HCT116 (cell line): ENCODE results near the gene FAM181A. TPM values are rescaled to one million over a fixed set of nuclear protein-coding genes. Genes with fewer than 3 reads are reported as not detected.

Experiments
- ATAC-seq: fragments of 200-7000 bp; cut with Tn5 transposase; 2 replicates; pipeline ENCODE4 v1.9.1; 2020; ENCODE audit warnings: mild to moderate bottlenecking, moderate library complexity
- BruUV-seq: library from RNA; stranded (reverse); fragments of 400-500 nt; replicated peaks from 2 replicates; lab custom pipeline; 2021; lab: Mats Ljungman, UMichigan
- CTCF ChIA-PET: fragments of 300-600 bp; sonication (Branson Sonifier 250); formaldehyde crosslinking; loops from one replicate; lab custom pipeline; 2021; ENCODE audit warnings: antibody characterized with exemption; lab: Charles Lee
- POLR2A ChIA-PET: fragments of 300-600, 350-600 bp; sonication (Branson Sonifier 250); formaldehyde crosslinking; loops from one replicate; lab custom pipeline; 2021; ENCODE audit warnings: antibody characterized with exemption; lab: Charles Lee
- RAD21 ChIA-PET, 2 experiments: fragments of 300-600 bp; sonication (Branson Sonifier 250); formaldehyde crosslinking; loops; one replicate each; lab custom pipeline; 2023; ENCODE audit warnings: low total read pairs in 2 of 2; ENCODE audit not compliant: uncharacterized antibody in 2 of 2, unreplicated experiment in 2 of 2, low non-redundant PET in 1 of 2; lab: Charles Lee
- DNase-seq: peaks from one replicate; pipeline ENCODE4 v3.0.0-alpha.2; 2010; ENCODE audit warnings: low read depth, low spot score
- H2AFZ ChIP-seq: fragments of 200-600 bp; shearing (Covaris generic), sonication (generic); 2 replicates; pipeline ENCODE4 v1.6.1; 2017; ENCODE audit warnings: low read depth, mixed run types, mixed read lengths, antibody characterized with exemption, low read length; ENCODE audit not compliant: poor library complexity, severe bottlenecking
- H3K27ac ChIP-seq: 2 replicates; pipeline ENCODE4 v1.5.1; 2012; ENCODE audit warnings: low read depth, low read length
- H3K27me3 ChIP-seq: fragments of 200-600 bp; sonication (generic); 2 replicates; pipeline ENCODE4 v1.6.1; 2016; ENCODE audit warnings: mixed run types, low read length, mixed read lengths; ENCODE audit not compliant: insufficient read depth
- H3K36me3 ChIP-seq, 2 experiments: fragments of 200-500 bp in 1 of 2; fragments of 200-600 bp in 1 of 2; sonication (Bioruptor generic) in 1 of 2; sonication (generic) in 1 of 2; 2 replicates each; pipeline versions ENCODE4 v1.5.1 to v1.6.1; 2014 to 2016; ENCODE audit warnings: low read length in 2 of 2, inconsistent platforms in 1 of 2, mixed read lengths in 1 of 2, mixed run types in 1 of 2; ENCODE audit not compliant: insufficient read depth in 2 of 2, control insufficient read depth in 1 of 2
- H3K4me1 ChIP-seq, 2 experiments: fragments of 200-600 bp in 1 of 2; sonication (generic) in 1 of 2; 2 replicates each; pipeline versions ENCODE4 v1.5.1 to v1.6.1; 2012 to 2017; ENCODE audit warnings: low read length in 2 of 2, inconsistent platforms in 1 of 2, mild to moderate bottlenecking in 1 of 2, mixed read lengths in 1 of 2, mixed run types in 1 of 2, moderate library complexity in 1 of 2; ENCODE audit not compliant: insufficient read depth in 2 of 2, control insufficient read depth in 1 of 2
- H3K4me2 ChIP-seq: fragments of 200-600 bp; sonication (generic); 2 replicates; pipeline ENCODE4 v1.6.1; 2017; ENCODE audit warnings: mixed run types, low read length, mixed read lengths
- H3K4me3 ChIP-seq, 2 experiments: fragments of 200-600 bp in 1 of 2; sonication (generic) in 1 of 2; replicated peaks in 1 of 2; 2 replicates each; pipeline ENCODE4 v1.5.1; 2011 to 2016; ENCODE audit warnings: low read length in 2 of 2, control low read depth in 1 of 2, low read depth in 1 of 2, mild to moderate bottlenecking in 1 of 2, mixed read lengths in 1 of 2, mixed run types in 1 of 2
- H3K79me2 ChIP-seq: fragments of 200-600 bp; sonication (generic); 2 replicates; pipeline ENCODE4 v1.6.1; 2017; ENCODE audit warnings: mild to moderate bottlenecking, mixed run types, low read length, moderate library complexity, mixed read lengths; ENCODE audit not compliant: insufficient read depth
- H3K9ac ChIP-seq: fragments of 200-600 bp; sonication (generic); 2 replicates; pipeline ENCODE4 v1.6.1; 2016; ENCODE audit warnings: low read length, mixed read lengths
- H3K9me2 ChIP-seq: fragments of 200-600 bp; sonication (generic), shearing (Covaris generic); 2 replicates; pipeline ENCODE4 v1.6.1; 2017; ENCODE audit warnings: mixed run types, mild to moderate bottlenecking, moderate library complexity; ENCODE audit not compliant: insufficient read depth
- H3K9me3 ChIP-seq, 2 experiments: fragments of 200-500 bp in 1 of 2; fragments of 200-600 bp in 1 of 2; sonication (Bioruptor generic) in 1 of 2; sonication (generic) in 1 of 2; 2 replicates each; pipeline ENCODE4 v1.6.1; 2014 to 2017; ENCODE audit warnings: low read length in 2 of 2, mixed read lengths in 2 of 2, inconsistent platforms in 1 of 2, low read depth in 1 of 2, mild to moderate bottlenecking in 1 of 2, mixed run types in 1 of 2, moderate library complexity in 1 of 2; ENCODE audit not compliant: control insufficient read depth in 1 of 2, insufficient read depth in 1 of 2
- H4K20me1 ChIP-seq: fragments of 200-600 bp; sonication (generic), shearing (Covaris generic); 2 replicates; pipeline ENCODE4 v1.6.1; 2017; ENCODE audit warnings: mixed run types, mild to moderate bottlenecking, moderate library complexity; ENCODE audit not compliant: insufficient read depth
- CBX3 ChIP-seq: IDR thresholded peaks from 2 replicates; pipeline ENCODE4 v1.6.1; 2012; ENCODE audit warnings: low read depth
- CEBPB ChIP-seq: IDR thresholded peaks from 2 replicates; pipeline ENCODE4 v1.6.1; 2012; ENCODE audit warnings: low read depth
- ELF1 ChIP-seq: IDR thresholded peaks from 2 replicates; pipeline ENCODE4 v1.6.1; 2012; ENCODE audit warnings: low read depth, borderline replicate concordance
- EZH2 ChIP-seq: fragments of 200-600 bp; sonication (generic); IDR thresholded peaks from 2 replicates; pipeline ENCODE4 v1.6.1; 2017; ENCODE audit warnings: antibody characterized with exemption, mixed run types
- POLR2A ChIP-seq: IDR thresholded peaks from 2 replicates; pipeline ENCODE4 v1.7.0; 2011; ENCODE audit warnings: borderline replicate concordance; ENCODE audit not compliant: insufficient read depth, insufficient read length; ENCODE audit errors: extremely low read depth
- SIN3A ChIP-seq: IDR thresholded peaks from 2 replicates; pipeline ENCODE4 v1.6.1; 2012; ENCODE audit warnings: low read depth
- SP1 ChIP-seq: IDR thresholded peaks from 2 replicates; pipeline ENCODE4 v1.6.1; 2012; ENCODE audit warnings: low read depth
- SRF ChIP-seq: IDR thresholded peaks from 2 replicates; pipeline ENCODE4 v1.6.1; 2012; ENCODE audit warnings: low read depth
- intact Hi-C: fragments of 100-400 bp; cut with micrococcal nuclease; formaldehyde crosslinking; loops from 2 replicates; pipeline ENCODE4 v1.10.0; 2022
- total RNA-seq: library from RNA; stranded (reverse); gene quantifications from one replicate; pipeline ENCODE4 v1.2.1, GENCODE V29; 2021; ENCODE audit not compliant: unreplicated experiment
- TF ChIP-seq, protein P1 (sequence below): IDR thresholded peaks from 2 replicates; pipeline ENCODE4 v1.6.1; 2012
- TF ChIP-seq, protein P2 (sequence below), 3 experiments: fragments of 200-600 bp in 1 of 3; sonication (generic) in 1 of 3; IDR thresholded peaks in 2 of 3; conservative IDR thresholded peaks in 1 of 3; 2 replicates each; pipeline ENCODE4 v1.5.1; 2012 to 2017; ENCODE audit warnings: low read depth in 2 of 3, low read length in 2 of 3, antibody characterized with exemption in 1 of 3, borderline replicate concordance in 1 of 3, control low read depth in 1 of 3, mild to moderate bottlenecking in 1 of 3, mixed read lengths in 1 of 3, mixed run types in 1 of 3, moderate library complexity in 1 of 3; ENCODE audit not compliant: insufficient read depth in 1 of 3

The FAM181A gene
- total RNA-seq, 1 experiment from 2014 or later = not detected

DNA sequence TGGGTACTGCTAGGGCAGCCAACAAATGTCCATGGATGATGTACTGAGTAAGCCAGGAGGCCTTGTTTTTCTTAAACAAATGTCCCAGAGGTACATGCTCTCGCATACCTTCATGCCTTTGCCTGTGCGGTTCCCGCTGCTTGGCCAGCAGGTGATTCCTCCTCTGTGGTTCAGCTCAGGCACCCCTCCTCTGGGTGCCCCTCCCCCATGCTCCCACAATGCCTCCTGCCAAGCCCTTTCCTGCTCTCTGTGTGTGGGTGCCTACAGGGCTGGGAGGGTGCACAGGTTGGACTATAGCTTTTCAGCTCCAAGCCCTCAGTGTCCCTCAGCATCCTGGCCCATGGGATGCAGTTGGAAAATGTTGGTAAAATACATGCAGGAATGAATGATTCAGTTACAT lies 25.7 kb downstream of the FAM181A start:
- Histone ChIP-seq H3K27me3 (no peaks in the 10 kb centered on the region), H3K27ac (no peak overlapping the region), H3K36me3 (no peaks in the 10 kb centered on the region), H3K79me2 (no peaks in the 10 kb centered on the region), H3K4me3 (no peak overlapping the region), H3K9me2 (no peaks in the 10 kb centered on the region), H3K4me1 (peaks cover 12 to 57% of the 10 kb centered on the region in 2 experiments; a peak in 3 of 4 replicates), H3K9ac (no peak overlapping the region), H3K4me2 (peak overlapping the region; percentile 24; the same call in 1 of the 2 replicates), H3K9me3 (no peaks in the 10 kb centered on the region), H4K20me1 (no peaks in the 10 kb centered on the region), H2AFZ (no peak overlapping the region)
- TF ChIP-seq, protein P1, sequence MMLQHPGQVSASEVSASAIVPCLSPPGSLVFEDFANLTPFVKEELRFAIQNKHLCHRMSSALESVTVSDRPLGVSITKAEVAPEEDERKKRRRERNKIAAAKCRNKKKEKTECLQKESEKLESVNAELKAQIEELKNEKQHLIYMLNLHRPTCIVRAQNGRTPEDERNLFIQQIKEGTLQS = no peak
- TF ChIP-seq CBX3 = no peak
- no peak for TF ChIP-seq SRF
- TF ChIP-seq SIN3A = no peak
- TF ChIP-seq SP1 = no peak
- no peak for TF ChIP-seq POLR2A
- TF ChIP-seq CEBPB = no peak
- no peak for TF ChIP-seq EZH2
- intact Hi-C loops = no loop called here
- peak; percentile 46 for ATAC-seq
- ChIA-PET RAD21 (no interaction called here), POLR2A (no interaction called here), CTCF (interaction anchor here (0.9 to 2.7 kb wide), 4 partner anchors 11 to 184 kb away, joined by 3 to 13 read pairs (median 6); no protein-coding TSS in a partner anchor)
- DNase-seq = no peak
- BruUV-seq = no TSS peak

DNA sequence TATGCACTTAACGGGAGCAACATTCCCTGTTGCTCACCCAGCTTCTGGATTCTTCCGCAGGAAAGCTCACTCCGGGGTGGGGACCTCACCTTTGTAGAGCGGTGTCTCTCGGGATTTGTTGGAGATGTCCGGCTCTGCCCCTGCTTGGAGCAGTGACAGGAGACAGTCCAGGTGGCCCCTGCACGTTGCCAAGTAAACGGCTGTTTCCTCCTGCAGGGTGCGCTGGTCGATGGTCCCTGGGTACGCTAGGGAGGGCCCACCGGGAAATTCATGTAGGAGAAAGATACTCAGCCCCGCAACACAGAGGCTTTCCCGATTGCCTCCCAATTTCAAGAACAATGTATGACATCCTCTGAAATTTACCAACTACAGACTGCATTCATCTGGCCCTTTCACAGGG lies 26.1 kb downstream of the FAM181A start:
- Histone ChIP-seq H3K9me2 (no peaks in the 10 kb centered on the region), H3K27me3 (no peaks in the 10 kb centered on the region), H2AFZ (no peak overlapping the region), H4K20me1 (no peaks in the 10 kb centered on the region), H3K4me3 (no peak overlapping the region), H3K4me1 (peaks cover 12 to 62% of the 10 kb centered on the region in 2 experiments; a peak in 3 of 4 replicates), H3K9me3 (no peaks in the 10 kb centered on the region), H3K27ac (no peak overlapping the region)
- intact Hi-C loops = no loop called here
- ChIA-PET POLR2A (no interaction called here), RAD21 (no interaction called here), CTCF (interaction anchor here (0.9 to 2.7 kb wide), 3 partner anchors 13 to 183 kb away, joined by 3 to 13 read pairs (median 8); no protein-coding TSS in a partner anchor)
- BruUV-seq = no TSS peak
- no peak for DNase-seq
- TF ChIP-seq, protein P2, sequence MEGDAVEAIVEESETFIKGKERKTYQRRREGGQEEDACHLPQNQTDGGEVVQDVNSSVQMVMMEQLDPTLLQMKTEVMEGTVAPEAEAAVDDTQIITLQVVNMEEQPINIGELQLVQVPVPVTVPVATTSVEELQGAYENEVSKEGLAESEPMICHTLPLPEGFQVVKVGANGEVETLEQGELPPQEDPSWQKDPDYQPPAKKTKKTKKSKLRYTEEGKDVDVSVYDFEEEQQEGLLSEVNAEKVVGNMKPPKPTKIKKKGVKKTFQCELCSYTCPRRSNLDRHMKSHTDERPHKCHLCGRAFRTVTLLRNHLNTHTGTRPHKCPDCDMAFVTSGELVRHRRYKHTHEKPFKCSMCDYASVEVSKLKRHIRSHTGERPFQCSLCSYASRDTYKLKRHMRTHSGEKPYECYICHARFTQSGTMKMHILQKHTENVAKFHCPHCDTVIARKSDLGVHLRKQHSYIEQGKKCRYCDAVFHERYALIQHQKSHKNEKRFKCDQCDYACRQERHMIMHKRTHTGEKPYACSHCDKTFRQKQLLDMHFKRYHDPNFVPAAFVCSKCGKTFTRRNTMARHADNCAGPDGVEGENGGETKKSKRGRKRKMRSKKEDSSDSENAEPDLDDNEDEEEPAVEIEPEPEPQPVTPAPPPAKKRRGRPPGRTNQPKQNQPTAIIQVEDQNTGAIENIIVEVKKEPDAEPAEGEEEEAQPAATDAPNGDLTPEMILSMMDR (IDR thresholded peaks at IDR 0.05 in 2 of 3, conservative IDR thresholded peaks at IDR 0.05 in 1 of 3; ENCODE audit: borderline replicate concordance in 1 of 3, insufficient read depth in 1 of 3, low read depth in 2 of 3, low read length in 2 of 3) = peak in 2 of 3 experiments; percentile 35 to 39; a peak in 4 of 6 replicates
- no peak for TF ChIP-seq ELF1
- TF ChIP-seq, all 23 proteins: peak for 1
- H3K79me2 ChIP-seq = no peaks in the 10 kb centered on the region
- H3K4me2 ChIP-seq = peak overlapping the region; percentile 27; the same call in 1 of the 2 replicates
- H3K9ac ChIP-seq = no peak overlapping the region
- H3K36me3 ChIP-seq = no peaks in the 10 kb centered on the region
- peak; percentile 67 for ATAC-seq
